GM19455 (cell line): Measurements from ENCODE around the gene MMEL1.

Experiments
- ATAC-seq: cut with Tn5 transposase; IDR thresholded peaks from one replicate; pipeline ENCODE4 v1.9.1; 2021; ENCODE audit not compliant: unreplicated experiment

MMEL1 gene

DNA sequence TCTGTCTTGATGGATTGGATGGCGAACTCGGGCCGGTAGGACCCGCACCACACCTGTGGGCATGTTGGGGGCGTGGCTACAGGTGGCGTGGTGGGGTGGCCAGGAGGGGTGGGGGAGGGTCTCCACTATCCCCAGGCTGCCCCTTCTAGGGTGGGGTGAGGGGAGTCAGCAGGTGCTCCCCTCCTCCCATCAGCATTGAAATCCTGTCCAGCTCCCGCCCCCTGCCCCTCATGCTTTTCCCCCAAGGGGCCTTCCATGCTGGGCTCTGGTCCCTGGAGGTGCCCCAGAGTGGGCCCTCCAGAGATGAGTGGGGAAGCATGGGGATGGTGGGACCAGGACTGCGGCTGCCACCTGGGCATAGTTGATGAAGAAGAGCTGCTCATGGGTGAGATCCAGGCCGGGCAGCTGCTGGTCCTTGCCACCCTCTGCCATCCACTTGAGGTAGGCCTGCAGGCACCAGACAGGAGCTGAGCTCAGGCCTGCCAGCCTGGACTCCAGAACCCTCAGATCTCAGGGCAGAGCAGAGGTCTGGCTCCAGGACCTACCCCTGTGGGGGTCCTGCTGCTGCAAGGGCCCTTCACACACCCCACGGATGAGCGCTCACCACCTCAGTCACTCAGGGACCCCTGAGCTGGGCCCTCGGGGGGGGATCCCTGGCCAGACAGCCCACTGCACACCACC is 41.1 kb downstream of the MMEL1 start:
- ATAC-seq, result no peak

DNA sequence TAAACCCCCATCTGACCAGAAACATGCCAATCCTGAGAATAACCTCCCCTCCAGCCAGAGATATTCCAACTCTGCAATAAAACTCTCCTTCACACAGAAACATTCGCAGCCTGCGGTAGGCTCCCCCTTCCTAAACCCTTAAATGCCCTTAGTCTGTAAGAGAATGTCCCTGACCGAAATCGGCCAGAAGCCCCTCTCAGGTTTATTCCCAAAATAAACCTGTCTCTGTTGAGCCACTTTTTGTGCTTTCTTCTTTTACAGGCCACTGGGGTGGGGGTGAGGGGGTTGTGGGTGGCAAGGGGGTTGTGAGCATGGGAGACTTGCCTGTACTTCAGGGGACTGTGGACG is 41.6 kb downstream of the MMEL1 start:
- no peak for ATAC-seq

DNA sequence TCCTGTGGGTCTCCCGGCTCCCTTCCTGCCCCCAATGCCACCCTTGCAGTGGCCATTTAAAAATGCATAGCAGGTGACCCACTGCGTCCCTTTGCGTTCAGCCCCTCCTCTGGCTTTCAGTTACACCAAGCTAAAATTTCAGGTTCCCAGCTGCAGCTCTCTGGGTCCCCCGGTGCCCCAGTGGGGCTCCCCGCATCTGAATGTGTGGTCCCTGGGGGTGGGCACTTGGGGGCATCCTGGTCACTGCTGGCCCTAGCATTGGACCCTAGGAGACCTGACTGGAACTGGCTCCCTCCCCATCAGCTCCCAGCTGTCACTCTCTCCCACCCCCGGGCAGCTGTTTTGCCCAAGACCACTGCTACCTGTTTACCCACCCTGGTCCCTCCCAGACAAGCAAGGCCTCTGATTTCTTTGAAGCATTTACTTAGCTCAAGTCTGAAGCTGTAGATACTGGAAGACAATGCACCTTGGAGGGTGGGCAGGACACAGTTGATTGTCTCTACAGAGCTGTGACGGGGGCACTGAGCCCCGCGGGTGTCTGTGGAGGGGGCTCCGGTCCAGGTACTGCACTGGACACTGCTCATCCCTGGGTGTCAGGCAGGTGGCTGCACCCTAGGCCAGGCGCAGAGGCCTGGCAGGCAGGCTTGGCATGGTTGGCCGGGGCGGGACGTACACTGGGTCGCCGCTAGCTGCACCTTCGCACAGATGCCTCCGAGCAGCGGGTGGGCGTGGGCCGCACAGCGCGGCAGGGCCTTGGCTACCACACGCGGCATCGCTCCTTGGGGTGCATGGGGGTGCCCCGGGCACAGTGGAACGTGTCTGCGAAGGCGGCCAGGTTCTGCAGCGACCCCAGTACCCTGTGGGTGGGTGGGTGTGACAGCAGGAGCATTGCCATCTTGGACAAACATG is 42.3 kb downstream of the MMEL1 start:
- ATAC-seq, result no peak

DNA sequence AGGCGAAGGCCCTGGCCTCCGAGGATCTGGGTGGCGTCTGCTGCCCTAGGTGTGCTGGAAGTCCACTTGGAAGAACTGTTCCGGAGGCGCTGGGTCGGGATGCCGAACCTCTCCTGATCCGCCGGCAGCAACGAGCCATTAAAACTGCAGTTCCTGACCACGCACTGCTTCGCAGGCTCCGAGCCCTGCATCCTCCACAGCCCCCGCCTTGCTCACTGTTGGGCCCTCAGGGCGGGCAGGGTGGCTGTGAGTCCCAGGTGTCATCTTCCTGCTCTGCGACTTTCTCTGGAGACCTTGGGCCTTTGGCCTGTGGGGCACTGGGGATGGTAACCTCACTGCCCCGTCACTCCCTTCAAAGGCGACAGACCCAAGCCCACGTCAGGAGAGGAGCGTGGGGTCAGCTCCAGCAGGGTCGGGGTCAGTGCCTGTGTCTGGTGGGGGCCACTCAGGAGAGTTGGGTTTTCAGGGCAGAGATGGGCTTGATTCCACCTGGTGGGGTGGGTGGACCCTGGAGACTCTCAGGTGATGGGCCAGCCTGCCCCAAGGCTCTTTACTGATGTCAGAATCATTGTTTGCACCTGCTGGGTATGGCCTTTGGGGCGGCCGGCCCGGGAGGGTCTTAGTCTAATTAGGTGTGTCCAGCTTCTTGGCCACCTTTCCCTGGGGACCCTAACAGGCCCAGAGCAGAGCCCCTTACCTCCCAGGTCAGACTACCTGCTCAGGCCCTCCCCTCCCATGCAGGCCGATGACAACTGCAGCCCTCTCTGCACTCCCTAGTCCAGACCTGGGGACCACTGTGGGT is 43.2 kb downstream of the MMEL1 start:
- no peak for ATAC-seq

DNA sequence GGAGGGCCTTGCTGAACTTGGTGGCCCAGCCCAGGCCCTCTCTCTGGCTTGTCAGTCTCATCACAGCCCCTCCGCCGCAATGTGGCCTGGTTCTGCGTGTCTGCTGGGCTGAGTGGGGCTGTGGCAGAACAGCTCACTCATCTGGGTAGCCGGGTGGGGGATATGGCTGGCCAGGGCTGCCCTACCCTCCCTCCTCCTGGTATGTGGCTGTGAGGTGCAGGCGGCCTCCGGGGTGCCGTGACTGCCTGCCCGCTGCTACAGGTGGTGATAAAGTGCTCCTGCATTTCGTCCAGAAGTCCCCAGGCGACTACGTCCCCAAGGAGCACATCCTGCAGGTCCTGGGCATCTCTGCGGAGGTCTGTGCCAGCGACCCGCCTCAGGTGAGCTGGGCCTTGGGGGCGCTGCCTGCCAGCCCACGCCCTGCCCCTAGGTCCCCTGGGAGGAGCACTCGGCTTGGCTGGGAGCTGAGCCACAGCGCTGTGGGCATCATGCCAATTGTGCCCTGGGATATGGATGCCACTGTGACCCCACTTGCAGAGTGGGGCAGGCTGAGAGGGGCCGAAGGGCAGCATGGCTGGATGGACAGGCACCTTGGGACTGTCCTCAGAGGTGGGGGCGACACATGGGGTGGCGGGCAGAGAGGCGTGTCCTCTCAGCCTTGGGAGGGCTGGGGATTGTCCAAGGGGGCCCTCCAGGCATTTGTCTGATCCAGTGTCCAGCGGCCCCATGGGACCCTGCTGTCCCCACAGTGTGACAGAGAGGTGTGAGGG is 44.0 kb downstream of the MMEL1 start:
- no peak for ATAC-seq

DNA sequence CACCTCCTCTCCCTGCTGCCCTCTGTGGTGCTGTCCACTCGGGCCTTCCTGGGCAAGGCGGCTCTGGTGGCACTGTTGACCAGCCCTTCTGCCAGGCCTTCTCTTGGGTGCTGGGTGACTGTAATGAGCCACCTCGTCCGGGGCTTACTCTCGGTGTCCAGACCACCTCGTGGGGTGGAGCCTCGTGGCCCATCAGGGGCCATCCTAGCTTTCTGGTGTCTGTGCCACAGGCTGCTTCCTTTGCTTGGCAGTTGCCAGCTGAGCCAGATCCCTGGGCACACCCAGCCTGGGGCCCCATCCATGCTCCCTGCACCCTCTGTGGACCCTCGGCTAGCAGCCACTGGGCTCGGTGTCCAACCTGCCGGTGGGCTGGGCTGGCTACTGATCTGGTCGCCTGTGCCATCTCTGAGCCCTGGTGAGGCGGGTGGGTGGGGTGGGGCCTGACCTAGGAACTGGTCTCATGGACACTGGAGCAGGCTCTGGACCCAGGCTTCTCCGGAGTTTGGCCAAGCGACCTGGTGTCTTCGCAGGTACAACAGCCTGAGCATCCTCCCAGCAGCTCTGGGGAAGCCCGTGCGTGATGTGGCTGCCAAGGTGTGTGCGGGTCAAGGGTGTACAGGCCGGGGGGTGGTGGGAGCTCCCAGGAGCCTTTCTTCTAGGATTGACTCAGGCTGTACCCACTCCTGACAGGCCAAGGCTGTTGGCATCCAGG is 44.8 kb downstream of the MMEL1 start:
- no peak for ATAC-seq

DNA sequence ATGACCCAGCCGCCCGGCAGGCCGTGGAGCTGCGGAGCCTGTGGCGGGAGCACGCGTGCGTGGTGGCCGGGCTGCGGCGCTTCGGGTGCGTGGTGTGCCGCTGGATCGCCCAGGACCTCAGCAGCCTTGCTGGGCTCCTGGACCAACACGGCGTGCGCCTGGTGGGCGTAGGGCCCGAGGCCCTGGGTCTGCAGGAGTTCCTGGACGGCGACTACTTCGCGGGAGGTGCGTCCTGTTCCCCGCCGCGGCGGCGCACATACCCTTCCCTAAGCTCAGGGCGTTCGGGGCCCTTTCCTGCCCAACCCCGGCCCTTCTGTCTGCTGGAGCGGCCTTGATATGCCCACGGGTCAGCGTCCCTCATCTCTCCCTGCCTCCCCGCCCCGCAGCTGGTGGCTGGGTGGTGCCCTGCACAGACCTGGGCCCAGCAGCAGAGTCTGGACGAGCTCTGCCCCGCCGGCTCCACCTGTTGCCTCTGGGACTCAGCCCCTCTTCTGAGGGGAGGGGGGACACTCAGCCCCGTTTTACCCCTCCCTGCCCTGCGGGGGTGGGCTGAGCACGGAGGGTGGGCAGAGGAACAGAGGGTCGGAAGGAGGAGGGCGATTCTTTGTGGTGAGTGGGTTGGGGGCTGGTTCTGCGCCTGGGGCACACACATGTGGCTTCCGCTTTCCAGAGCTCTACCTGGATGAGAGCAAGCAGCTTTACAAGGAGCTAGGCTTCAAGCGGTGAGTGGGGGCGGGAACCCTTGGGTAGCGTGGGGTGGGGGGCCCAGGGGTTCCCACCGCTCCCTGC is 45.6 kb downstream of the MMEL1 start:
- ATAC-seq, result no peak

DNA sequence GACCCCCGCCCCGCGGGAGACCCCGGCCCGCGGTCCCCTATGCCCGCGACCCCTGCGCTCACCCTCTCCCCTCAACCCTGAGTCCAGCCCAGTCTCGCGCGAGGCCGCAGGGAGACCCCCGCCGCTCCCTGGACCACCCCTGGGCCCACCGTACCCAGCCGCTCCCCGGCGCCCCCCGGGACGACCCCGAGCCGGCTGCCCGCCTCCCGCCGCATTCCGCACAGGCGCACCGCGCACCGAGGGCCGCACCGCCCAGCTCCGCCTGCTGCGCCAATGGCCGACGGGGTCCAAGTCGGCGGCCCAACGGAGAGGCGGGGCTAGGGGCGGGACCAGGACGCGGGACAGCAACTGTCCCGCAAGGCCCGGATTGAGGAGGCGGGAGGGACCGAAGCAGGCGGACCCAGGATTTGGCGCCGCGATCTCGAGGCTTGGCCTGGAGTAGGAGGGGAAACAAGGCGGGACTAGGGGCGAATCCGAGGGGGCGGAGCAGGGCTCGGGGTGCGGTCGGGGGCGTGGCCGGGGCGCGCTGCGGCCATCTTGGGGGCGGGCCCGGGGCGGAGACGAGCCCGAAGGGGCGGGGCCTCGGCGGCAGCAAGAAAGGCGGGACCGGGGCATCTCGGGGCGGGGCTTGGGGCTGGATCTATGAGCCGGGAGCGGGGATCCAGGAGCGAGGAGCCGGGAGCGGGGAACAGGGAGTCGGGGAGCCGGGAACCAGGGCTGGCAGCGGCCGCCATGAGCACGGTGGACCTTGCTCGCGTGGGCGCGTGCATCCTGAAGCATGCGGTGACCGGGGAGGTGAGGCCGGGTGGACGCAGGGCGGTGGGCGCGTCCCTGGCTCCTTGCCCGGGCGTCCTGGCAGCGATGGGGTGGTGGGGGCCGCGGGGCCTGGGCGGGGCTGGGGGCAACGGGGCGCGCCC is 46.4 kb downstream of the MMEL1 start, which contains the start of gene PRXL2B:
PRXL2B (plus strand) TSS at position 624 of the 917 bp plus-strand sequence; CDS start at position 733, 109 bp downstream.
- ATAC-seq, result peak; percentile 54

DNA sequence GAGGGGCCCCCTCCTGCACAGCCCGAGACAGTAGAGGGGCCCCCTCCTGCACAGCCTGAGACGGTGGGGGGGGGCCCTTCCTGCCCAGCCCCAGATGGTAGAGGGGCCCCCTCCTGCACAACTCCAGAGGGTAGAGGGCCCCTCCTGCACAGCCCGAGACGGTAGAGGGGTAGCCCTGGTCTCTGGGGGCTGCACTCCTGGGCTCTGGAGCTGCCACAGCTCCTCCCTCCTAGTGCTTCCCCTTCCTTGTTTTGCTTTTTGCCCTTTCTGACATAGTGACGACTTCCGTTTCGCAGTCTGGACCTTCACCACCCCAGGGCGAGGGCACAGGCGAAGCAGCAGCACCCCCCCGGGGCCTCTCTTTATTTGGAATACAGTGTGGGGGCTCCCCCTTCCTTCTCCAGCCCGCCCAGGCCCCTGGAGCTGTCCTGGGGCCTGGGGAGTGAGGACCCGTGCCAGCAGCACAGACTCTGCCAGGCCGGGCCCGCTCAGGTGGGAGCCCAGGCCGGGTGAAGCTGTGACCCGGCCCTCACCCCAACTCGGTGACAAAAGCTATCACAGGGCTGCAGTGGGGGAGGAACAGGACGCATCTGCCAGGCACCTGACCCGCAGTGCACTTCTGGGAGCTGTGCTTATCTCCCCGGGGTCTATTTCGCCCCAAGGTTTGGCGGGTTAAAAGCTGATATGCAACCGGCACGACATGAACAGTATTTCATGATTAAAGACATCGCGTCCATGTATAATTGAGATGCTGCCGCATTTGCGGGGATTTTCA is 47.3 kb downstream of the MMEL1 start:
- peak; percentile 28 for ATAC-seq

DNA sequence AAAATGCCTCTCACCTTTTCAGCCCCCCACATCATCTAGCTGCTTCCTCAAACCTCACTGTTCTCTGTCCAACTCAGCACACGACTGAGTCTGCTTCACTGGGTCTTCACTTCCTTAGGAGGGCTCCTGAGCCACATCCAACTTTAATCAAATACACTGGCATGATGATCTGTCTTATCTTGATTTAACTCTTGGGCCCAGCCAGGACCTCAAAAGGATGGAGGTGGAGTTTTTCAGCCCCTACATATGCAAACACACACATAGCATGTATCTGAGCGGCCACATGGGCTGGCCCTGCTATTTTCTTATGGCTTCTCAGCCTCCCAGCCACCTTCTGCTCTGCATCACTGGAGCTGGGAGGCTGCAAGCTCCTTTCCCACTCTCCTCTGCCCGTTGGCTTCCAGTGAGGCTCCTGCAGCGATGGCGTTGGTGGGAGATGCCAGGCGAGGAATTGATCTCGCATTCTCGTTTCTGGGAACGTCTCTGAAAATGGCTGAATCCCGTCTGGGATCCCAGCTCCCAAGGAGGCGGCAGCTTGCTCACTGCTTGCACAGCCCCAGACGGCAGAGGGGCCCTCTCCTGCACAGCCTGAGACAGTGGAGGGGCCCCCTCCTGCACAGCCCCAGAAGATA is 48.0 kb downstream of the MMEL1 start:
- no peak for ATAC-seq

DNA sequence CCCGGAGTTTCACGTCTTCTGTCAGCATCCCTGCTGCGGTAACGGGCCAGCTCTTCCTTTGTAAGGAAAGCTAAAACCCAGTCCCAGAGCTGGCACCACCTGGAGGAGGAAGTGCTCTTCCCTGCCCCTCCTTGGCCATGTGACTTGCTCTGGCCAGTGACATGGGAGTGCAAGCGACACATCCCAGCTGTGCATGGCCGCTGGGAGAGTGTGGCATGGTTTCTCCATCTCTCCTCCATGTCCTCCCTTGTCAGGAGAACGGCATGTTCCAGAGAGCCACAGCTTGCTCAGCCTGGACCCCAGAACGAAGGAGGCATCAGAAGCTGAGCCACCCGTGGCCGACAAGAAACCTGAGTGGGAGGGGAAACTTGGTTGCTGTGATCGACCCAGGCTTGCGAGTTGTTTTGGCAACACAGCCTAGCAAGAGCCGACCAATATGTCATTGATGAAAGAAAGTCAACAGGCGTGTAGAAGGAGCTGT is 48.9 kb downstream of the MMEL1 start:
- no peak for ATAC-seq

DNA sequence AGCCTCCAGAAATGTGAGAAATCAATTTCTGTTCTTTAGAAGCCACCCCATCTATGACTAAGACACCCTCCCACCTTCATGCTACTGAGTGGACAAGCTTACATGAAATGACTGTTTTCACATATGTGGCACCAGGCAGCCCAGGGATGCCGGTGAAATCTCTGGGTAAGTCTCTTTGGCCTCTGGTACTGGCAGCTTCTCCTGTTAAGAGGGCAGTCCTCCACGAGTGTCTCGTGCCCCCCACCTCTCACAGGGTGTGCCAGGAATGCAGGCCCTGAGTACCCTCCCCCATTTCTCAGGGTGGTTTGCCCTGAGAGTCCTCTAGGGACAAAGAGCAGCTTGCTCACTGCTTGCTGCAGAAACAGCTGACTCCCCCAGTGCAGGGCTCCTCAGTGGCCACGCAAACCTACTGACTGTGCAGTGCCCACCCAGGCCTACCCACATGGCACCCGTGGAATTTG is 49.5 kb downstream of the MMEL1 start:
- no peak for ATAC-seq

DNA sequence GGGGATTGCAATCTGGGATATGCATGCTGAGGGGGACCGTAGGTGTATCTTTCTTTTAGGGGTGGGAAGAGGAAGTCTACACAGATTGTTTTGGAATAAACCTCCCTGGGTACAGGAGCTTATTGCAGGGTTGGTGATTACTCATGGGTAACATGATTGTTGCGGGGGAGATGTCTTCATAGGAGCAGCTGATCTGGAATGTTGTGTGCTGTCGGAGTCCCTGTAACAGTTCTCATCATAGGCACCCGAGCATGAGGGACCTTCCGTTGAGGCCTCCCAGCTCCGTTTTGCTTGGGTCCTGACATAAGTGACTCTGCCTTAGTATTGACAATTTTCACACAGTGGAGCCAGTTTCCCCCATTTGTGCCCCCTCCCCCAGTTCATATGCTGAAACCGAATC is 50.4 kb downstream of the MMEL1 start:
- ATAC-seq, result no peak

DNA sequence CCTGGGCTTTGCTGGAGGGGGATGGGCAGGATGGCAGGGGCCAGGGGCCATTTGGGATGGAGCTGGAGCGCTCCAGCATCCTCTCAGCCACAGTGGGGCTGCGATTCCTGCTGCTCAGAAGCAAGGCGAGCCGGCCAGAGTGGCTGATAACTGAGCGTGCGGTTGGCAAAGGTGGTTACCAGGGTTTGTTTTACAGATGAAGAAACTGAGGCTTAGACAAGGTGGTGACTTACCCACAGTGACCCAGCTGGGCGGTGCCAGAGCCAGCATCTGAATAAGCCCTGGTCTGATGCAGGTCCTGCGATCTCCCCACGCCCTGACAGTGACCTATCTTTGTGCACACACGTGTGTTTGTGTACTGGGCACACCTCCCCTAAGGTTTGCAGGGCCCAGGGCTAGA is 52.1 kb downstream of the MMEL1 start:
- no peak for ATAC-seq

DNA sequence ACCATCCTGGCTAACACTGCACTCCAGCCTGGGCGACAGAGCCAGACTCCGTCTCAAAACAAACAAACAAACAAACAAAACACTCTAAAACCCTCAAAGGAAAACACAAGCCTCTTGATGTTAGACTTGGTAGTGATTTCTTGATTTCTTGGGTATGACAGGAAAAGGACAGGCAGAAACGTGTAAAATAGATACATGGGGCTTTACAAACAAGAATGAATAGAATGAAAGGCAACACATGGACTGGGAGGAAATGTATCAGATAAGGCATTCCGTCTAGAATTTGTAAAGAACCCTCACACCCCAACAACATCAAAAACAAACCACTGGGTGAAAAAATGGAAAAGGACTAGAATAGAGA is 54.1 kb downstream of the MMEL1 start:
- no peak for ATAC-seq

DNA sequence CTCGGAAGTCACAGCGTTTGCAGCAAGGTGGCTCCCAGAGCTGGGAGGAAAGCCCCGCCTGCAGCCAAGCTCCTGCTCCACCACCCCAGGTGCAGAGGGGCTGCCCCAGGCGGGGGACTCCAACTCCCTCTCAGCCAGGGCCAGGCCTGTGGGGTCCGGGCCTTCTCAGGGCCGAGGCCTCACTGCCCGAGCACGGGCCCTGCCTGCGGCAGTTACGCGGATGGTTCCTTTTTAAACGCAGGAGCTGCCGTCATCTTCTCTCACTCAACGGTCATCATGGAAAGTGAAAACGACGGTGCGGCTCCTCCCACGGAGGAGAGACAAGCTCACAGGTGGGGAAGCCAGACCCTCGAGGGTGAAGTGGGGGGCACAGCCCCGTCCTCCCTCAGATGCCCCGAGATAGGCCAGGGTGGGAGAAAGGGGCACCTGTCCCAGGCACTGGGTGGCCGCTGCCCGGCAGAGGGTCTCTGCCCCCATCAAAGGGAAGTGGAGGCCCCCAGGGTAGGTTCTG is 55.2 kb downstream of the MMEL1 start:
- peak; percentile 37 for ATAC-seq
